ENCODE data around the gene ACTN4.
A peak's percentile ranks its signal among the peaks of the same experiment; 100 is the strongest.
"Not testable (repeated sequence)": the region's sequence is repeated elsewhere in the genome, so short reads cannot be mapped to it uniquely, and the experiment has no call there.

The ACTN4 gene

GRCh38 chr19:38647368-38647965 is at the start of gene ACTN4:
TSS of gene ACTN4 (plus strand) at chr19:38647649. CDS start at chr19:38647746, 97 bp downstream.
- peak; percentile 100 for DNase-seq

- DNase-seq = no peak
Measured at GRCh38 chr19:38599722-38600121, 47.7 kb upstream of the ACTN4 start.

GRCh38 chr19:38602856-38603255 is 44.6 kb upstream of the ACTN4 start:
- not testable (repeated sequence) for DNase-seq

GRCh38 chr19:38606131-38606530 is 41.3 kb upstream of the ACTN4 start:
- DNase-seq = no peak

- no peak for DNase-seq
Measured at GRCh38 chr19:38614289-38614688, 33.2 kb upstream of the ACTN4 start.

GRCh38 chr19:38615007-38615581 is 32.4 kb upstream of the ACTN4 start:
- DNase-seq = no peak

GRCh38 chr19:38616265-38616664 is 31.2 kb upstream of the ACTN4 start:
- no peak for DNase-seq

GRCh38 chr19:38617283-38617763 is 30.1 kb upstream of the ACTN4 start:
- no peak for DNase-seq

- peak; percentile 63 for DNase-seq
Measured at GRCh38 chr19:38617764-38618589, 29.5 kb upstream of the ACTN4 start, which contains the start of gene MAP4K1. TSS of gene MAP4K1 (minus strand) at chr19:38617953. CDS start at chr19:38617895, 58 bp downstream.

- DNase-seq = peak; percentile 97
Measured at GRCh38 chr19:38618590-38619360, 28.7 kb upstream of the ACTN4 start, which contains the start of gene EIF3K. TSS of gene EIF3K (plus strand) at chr19:38619188. CDS start at chr19:38619269, 81 bp downstream.

- DNase-seq = no peak
Measured at GRCh38 chr19:38619361-38620174, 27.9 kb upstream of the ACTN4 start.

GRCh38 chr19:38624822-38625221 is 22.6 kb upstream of the ACTN4 start:
- DNase-seq = no peak

- no peak for DNase-seq
Measured at GRCh38 chr19:38626401-38626800, 21.0 kb upstream of the ACTN4 start.

- no peak for DNase-seq
Measured at GRCh38 chr19:38629568-38629967, 17.9 kb upstream of the ACTN4 start.

GRCh38 chr19:38631301-38631700 is 16.1 kb upstream of the ACTN4 start:
- DNase-seq = not testable (repeated sequence)

GRCh38 chr19:38631811-38632475 is 15.5 kb upstream of the ACTN4 start:
- DNase-seq = not testable (repeated sequence)

GRCh38 chr19:38632476-38633213 is 14.8 kb upstream of the ACTN4 start:
- DNase-seq = no peak

GRCh38 chr19:38634757-38635482 is 12.5 kb upstream of the ACTN4 start:
- peak; percentile 76 for DNase-seq

GRCh38 chr19:38635483-38636399 is 11.7 kb upstream of the ACTN4 start:
- no peak for DNase-seq
